Neural crest cell (in vitro differentiated cells): ENCODE results near the gene SLC6A13. TPM values are rescaled to one million over a fixed set of nuclear protein-coding genes. Genes with fewer than 3 reads are reported as not detected.

Source experiments
- DNase-seq: peaks from one replicate; pipeline ENCODE4 v3.0.0; 2021; ENCODE audit warnings: low read depth, mixed read lengths, low spot score
- H3K27ac Mint-ChIP-seq: one replicate; pipeline ENCODE4 v1.8.0; 2021; ENCODE audit warnings: mild to moderate bottlenecking, mixed read lengths; ENCODE audit not compliant: unreplicated experiment
- H3K27me3 Mint-ChIP-seq: 2 replicates; pipeline ENCODE4 v1.8.0; 2021; ENCODE audit warnings: low read depth, mild to moderate bottlenecking, mixed read lengths
- H3K36me3 Mint-ChIP-seq: 2 replicates; pipeline ENCODE4 v1.8.0; 2021; ENCODE audit warnings: low read depth, mild to moderate bottlenecking, mixed read lengths
- H3K4me1 Mint-ChIP-seq: 2 replicates; pipeline ENCODE4 v1.8.0; 2021; ENCODE audit warnings: mixed read lengths
- H3K4me3 Mint-ChIP-seq: one replicate; pipeline ENCODE4 v1.8.0; 2021; ENCODE audit warnings: mild to moderate bottlenecking, mixed read lengths
- H3K9me3 Mint-ChIP-seq: 2 replicates; pipeline ENCODE4 v1.8.0; 2021; ENCODE audit warnings: mixed read lengths
- total RNA-seq: library from RNA; stranded (reverse); gene quantifications from 2 replicates; pipeline ENCODE4 v1.2.1, GENCODE V29; 2021
- TF ChIP-seq, protein P1 (sequence below): fragments of 200-600 bp; sonication (generic); conservative IDR thresholded peaks from 2 replicates; pipeline ENCODE4 v1.5.0; 2021; ENCODE audit warnings: antibody characterized with exemption, mild to moderate bottlenecking

SLC6A13 gene
- total RNA-seq, 1 donor from 2014 or later, result 0.30 TPM

DNA sequence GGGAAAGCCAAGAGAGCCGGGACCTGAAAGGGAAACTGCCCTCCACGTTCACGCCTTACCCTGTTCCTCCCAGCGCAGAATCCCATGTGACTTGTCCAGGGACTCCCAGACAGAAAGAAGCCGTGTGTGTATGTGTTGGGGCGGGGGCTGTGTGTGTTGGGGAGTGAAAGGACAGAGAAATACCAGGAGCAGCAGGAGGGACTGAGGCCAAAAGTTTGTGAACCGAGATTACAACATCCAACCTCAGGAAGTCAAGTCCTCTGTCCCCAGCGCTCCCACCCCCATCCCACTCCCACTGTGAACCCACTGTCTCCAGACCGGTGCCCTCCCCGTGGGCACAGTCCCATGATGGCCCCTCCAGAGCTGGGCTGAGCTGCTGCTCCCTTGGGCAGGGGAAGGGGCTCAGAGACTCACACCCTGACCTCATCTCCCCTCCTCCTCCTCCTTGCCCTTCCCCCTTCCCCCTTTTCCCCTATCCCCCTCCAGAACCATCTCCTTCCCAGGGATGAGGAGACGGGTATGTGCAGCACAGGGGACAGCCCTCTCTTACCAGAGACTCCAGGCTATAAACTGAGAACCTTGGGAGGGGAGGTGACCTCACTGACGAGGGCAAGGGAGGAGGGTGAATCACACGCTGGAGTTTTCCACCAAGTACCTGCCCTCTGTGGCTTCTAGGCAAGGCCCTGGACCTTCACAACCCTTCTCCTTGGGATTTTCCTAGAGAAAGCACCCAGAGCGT lies 48.5 kb downstream of the SLC6A13 start, which contains the start of gene SLC6A12:
Gene SLC6A12 (minus strand): TSS at position 155 of the 739 bp plus-strand sequence. CDS start 4,171 bp downstream, outside the sequence.
- H3K36me3 Mint-ChIP-seq, result no peaks in the 10 kb centered on the region
- peaks cover 36% of the 10 kb centered on the region for H3K27me3 Mint-ChIP-seq
- H3K9me3 Mint-ChIP-seq, result no peaks in the 10 kb centered on the region
- H3K4me1 Mint-ChIP-seq, result peaks cover 9% of the 10 kb centered on the region
- TF ChIP-seq, protein P1, sequence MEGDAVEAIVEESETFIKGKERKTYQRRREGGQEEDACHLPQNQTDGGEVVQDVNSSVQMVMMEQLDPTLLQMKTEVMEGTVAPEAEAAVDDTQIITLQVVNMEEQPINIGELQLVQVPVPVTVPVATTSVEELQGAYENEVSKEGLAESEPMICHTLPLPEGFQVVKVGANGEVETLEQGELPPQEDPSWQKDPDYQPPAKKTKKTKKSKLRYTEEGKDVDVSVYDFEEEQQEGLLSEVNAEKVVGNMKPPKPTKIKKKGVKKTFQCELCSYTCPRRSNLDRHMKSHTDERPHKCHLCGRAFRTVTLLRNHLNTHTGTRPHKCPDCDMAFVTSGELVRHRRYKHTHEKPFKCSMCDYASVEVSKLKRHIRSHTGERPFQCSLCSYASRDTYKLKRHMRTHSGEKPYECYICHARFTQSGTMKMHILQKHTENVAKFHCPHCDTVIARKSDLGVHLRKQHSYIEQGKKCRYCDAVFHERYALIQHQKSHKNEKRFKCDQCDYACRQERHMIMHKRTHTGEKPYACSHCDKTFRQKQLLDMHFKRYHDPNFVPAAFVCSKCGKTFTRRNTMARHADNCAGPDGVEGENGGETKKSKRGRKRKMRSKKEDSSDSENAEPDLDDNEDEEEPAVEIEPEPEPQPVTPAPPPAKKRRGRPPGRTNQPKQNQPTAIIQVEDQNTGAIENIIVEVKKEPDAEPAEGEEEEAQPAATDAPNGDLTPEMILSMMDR, result no peak
- H3K4me3 Mint-ChIP-seq, result no peak within 1 kb of the TSS
- no peak for DNase-seq
- H3K27ac Mint-ChIP-seq, result no peak within 1 kb of the TSS

DNA sequence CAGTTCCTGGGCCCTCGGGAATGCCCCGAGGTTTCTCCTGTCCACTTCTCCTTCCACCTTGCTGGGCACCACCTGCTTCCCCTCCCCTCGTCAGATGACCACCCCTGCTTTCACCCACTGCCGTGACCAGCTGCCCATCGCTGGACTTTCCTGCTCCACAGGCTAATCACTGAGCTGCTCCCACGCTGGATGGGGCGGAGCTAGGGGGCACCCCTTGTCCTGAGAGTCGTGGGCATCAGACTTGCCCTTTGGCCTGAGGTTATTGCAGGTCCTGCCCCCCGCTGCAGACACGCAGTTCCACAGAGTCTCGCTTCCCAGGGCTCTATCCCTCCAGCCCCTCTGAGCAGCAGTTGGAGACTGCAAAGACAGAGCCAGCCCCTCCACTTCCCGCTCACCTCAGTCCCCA lies 49.1 kb downstream of the SLC6A13 start:
- TF ChIP-seq, protein P1, result no peak
- no peak for DNase-seq
- Mint-ChIP-seq H3K4me3 (no peak overlapping the region), H3K27me3 (peaks cover 39% of the 10 kb centered on the region), H3K27ac (no peak overlapping the region), H3K4me1 (peaks cover 9% of the 10 kb centered on the region), H3K36me3 (no peaks in the 10 kb centered on the region), H3K9me3 (no peaks in the 10 kb centered on the region)

DNA sequence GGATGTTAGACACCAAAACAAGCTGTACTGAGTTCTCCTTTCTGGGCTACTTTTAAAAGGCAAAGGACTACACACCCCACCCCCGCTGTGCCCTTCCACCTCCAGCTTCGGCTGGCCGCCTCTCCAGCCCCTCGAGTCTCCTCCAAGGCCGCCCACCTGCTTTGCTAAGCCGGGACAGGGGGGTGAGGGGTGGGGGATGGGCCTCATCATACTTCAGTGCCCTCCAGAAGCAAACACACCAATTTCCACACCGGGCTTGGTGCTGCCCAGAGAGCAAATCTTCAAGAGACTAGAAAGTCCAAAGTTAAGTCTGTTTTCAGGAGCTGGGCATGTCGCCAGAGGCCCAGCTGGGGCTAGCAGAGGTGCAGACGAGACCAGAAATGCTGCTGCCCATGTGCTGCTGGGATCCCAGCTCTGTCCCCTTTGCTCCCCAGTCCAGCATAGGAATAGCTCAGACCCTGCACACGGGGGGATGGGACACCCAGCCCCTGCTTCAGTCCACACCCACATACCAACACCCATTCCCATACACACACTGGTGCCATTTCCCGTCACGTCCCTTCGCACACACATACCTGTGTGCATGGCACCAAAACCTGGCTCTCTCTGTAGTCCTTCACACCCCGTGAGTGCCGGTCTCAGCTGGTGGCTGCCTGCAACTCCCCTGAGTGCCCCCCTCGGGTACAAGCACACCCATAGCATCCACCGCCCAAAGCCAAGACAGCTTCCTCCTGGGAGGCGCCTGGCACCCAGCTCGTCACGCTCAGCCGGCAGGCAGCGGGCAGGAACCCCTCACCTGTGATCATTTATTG lies 49.7 kb downstream of the SLC6A13 start:
- H3K36me3 Mint-ChIP-seq, result no peaks in the 10 kb centered on the region
- TF ChIP-seq, protein P1, result no peak
- no peaks in the 10 kb centered on the region for H3K9me3 Mint-ChIP-seq
- no peak overlapping the region for H3K27ac Mint-ChIP-seq
- H3K27me3 Mint-ChIP-seq, result peaks cover 42% of the 10 kb centered on the region
- H3K4me1 Mint-ChIP-seq, result peaks cover 9% of the 10 kb centered on the region
- H3K4me3 Mint-ChIP-seq, result no peak overlapping the region
- DNase-seq, result no peak

DNA sequence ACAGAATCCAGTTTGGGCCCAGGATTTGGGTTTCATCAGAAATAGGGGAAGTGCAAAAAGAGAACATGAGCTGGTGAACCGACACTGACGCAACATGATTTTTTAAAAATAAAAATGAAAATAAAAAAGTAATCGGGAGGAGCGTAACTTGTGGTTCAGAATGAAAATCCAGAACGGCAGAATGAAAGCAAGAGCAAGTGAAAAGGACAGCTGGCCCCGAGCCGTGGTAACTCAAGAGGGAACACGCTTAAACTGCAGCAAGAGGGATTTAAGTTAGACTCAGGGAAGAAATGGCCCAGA lies 50.3 kb downstream of the SLC6A13 start:
- no peaks in the 10 kb centered on the region for H3K9me3 Mint-ChIP-seq
- H3K36me3 Mint-ChIP-seq, result no peaks in the 10 kb centered on the region
- H3K27ac Mint-ChIP-seq, result no peak overlapping the region
- peaks cover 42% of the 10 kb centered on the region for H3K27me3 Mint-ChIP-seq
- no peak for DNase-seq
- peaks cover 9% of the 10 kb centered on the region for H3K4me1 Mint-ChIP-seq
- TF ChIP-seq, protein P1, result no peak
- H3K4me3 Mint-ChIP-seq, result no peak overlapping the region

DNA sequence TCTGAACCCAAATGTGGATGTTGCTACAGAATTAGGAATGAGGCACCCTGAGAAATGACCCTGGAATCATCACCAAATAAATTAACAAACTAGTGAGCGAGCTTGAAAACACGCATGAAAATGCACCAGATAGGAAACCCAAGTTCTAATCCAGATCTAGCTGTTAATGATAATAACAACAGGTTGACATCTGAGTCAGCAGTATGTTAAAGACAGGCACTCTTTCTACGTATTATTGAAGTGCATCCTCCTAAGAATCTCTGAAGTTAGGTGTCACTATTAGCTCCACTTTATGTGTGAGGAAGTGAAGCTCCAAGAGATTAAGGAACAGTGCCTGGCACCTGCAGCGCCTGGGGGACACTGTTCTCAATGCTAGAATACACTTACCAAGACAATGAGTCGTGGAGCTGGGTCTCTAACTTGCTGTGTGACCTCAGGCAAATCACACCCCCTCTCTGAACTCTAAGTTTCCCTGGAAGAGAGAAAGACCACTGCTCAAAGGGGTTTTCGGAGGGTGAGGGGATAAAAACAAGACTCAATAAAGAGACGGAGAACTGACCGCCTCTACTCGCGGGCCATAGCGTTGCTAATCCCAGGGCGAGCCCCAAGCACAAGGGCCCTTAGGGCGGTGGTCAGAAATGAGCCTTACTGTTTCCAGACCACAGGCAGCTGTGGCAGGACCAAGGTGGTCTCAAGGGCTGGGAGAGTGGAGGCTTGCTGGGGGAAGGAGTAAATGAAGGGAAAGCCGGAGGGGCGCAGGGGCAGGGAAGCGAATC lies 50.8 kb downstream of the SLC6A13 start:
- Mint-ChIP-seq H3K27ac (no peak overlapping the region), H3K27me3 (peaks cover 38% of the 10 kb centered on the region), H3K4me3 (no peak overlapping the region), H3K4me1 (peaks cover 9% of the 10 kb centered on the region), H3K36me3 (no peaks in the 10 kb centered on the region), H3K9me3 (no peaks in the 10 kb centered on the region)
- no peak for DNase-seq
- TF ChIP-seq, protein P1, result no peak
